ENCODE measurements around the gene SDR42E1. TPM values are rescaled to one million over a fixed set of nuclear protein-coding genes. Genes with fewer than 3 reads are reported as not detected.

Gene SDR42E1
- total RNA-seq, 1 experiment from 2014 or later: 17.4 TPM

DNA sequence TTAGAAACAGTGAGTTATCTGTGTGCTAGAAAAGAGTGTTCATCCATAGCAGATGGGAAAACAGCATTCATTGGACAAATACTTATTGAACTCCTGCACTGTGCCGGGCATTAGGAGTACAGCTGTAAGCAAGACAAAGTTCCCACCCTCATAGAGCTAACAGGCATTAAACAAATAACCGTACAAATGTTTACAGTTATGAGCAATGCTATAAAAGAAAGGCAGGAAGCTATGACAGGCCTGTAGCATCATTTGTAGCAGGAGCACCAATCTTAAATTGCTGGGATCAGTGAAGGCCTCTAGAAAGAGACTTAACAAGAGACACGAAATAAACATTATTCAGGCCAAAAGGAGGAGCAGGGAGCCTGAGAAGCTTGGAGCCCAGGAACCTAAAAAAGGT, 15.6 kb downstream of the SDR42E1 start:
- ChIA-PET RAD21 (ENCODE audit: low non-redundant PET in 1 of 2, low total read pairs in 2 of 2, uncharacterized antibody in 2 of 2, unreplicated experiment in 2 of 2) (no interaction called here), POLR2A (no interaction called here), CTCF (interaction anchor here (0.7 to 3.0 kb wide), 2 partner anchors 8 to 29 kb away, joined by 3 to 18 read pairs; no protein-coding TSS in a partner anchor)
- H3K4me3 ChIP-seq (replicated peaks in 1 of 2; ENCODE audit: low read depth in 1 of 2, low read length in 2 of 2): no peak overlapping the region
- ATAC-seq (no peak), DNase-seq (ENCODE audit: low read depth, low spot score) (no peak)
- H3K79me2 ChIP-seq (ENCODE audit: insufficient read depth, low read length): no peaks in the 10 kb centered on the region
- H3K27me3 ChIP-seq (ENCODE audit: insufficient read depth, low read length): no peaks in the 10 kb centered on the region
- H3K9me3 ChIP-seq (ENCODE audit: control insufficient read depth in 1 of 2, insufficient read depth in 1 of 2, low read depth in 1 of 2, low read length in 2 of 2): no peaks in the 10 kb centered on the region
- no TSS peak for BruUV-seq (replicated peaks)
- no peak overlapping the region for H3K4me2 ChIP-seq (ENCODE audit: low read length)
- H3K9ac ChIP-seq (ENCODE audit: low read length): no peak overlapping the region
- no peaks in the 10 kb centered on the region for H3K9me2 ChIP-seq (ENCODE audit: insufficient read depth)
- no peak for TF ChIP-seq ZNF274 (IDR thresholded peaks at IDR 0.05; ENCODE audit: low read depth, low read length)
- no peak for TF ChIP-seq ELF1 (IDR thresholded peaks at IDR 0.05; ENCODE audit: borderline replicate concordance, low read depth)
- TF ChIP-seq POLR2AphosphoS5 (IDR thresholded peaks at IDR 0.05; ENCODE audit: low read depth, low read length): no peak
- no peak for TF ChIP-seq TCF7L2 (IDR thresholded peaks at IDR 0.05; ENCODE audit: borderline replicate concordance, extremely low read depth, insufficient read depth, insufficient read length)
- intact Hi-C loops (cut with micrococcal nuclease): no loop called here
- H4K20me1 ChIP-seq (ENCODE audit: insufficient read depth): no peaks in the 10 kb centered on the region
- H2AFZ ChIP-seq (ENCODE audit: low read depth, low read length, poor library complexity, severe bottlenecking): no peak overlapping the region
- H3K27ac ChIP-seq (ENCODE audit: low read depth, low read length): no peak overlapping the region
- H3K36me3 ChIP-seq (ENCODE audit: control insufficient read depth in 1 of 2, insufficient read depth in 2 of 2, low read length in 2 of 2): peaks cover 16 to 22% of the 10 kb centered on the region in 2 experiments; a peak in 3 of 4 replicates
- peaks cover 19 to 23% of the 10 kb centered on the region in 2 experiments for H3K4me1 ChIP-seq (ENCODE audit: control insufficient read depth in 1 of 2, insufficient read depth in 2 of 2, low read length in 2 of 2)

GRCh38 chr16:81994485-81994884, 16.8 kb downstream of the SDR42E1 start:
- POLR2A ChIA-PET: no interaction called here
- ATAC-seq: peak; percentile 75
- Histone ChIP-seq H3K9ac (ENCODE audit: low read length) (no peak overlapping the region), H3K4me3 (replicated peaks in 1 of 2; ENCODE audit: low read depth in 1 of 2, low read length in 2 of 2) (no peak overlapping the region), H3K36me3 (ENCODE audit: control insufficient read depth in 1 of 2, insufficient read depth in 2 of 2, low read length in 2 of 2) (peaks cover 6 to 11% of the 10 kb centered on the region in 2 experiments; a peak in 2 of 4 replicates), H3K4me1 (ENCODE audit: control insufficient read depth in 1 of 2, insufficient read depth in 2 of 2, low read length in 2 of 2) (peaks cover 19 to 23% of the 10 kb centered on the region in 2 experiments), H3K9me2 (ENCODE audit: insufficient read depth) (no peaks in the 10 kb centered on the region), H3K4me2 (ENCODE audit: low read length) (no peak overlapping the region), H3K27ac (ENCODE audit: low read depth, low read length) (no peak overlapping the region), H2AFZ (ENCODE audit: low read depth, low read length, poor library complexity, severe bottlenecking) (no peak overlapping the region), H3K9me3 (ENCODE audit: control insufficient read depth in 1 of 2, insufficient read depth in 1 of 2, low read depth in 1 of 2, low read length in 2 of 2) (no peaks in the 10 kb centered on the region), H3K27me3 (ENCODE audit: insufficient read depth, low read length) (no peaks in the 10 kb centered on the region), H3K79me2 (ENCODE audit: insufficient read depth, low read length) (no peaks in the 10 kb centered on the region), H4K20me1 (ENCODE audit: insufficient read depth) (no peaks in the 10 kb centered on the region)
- RAD21 ChIA-PET (ENCODE audit: low non-redundant PET in 1 of 2, low total read pairs in 2 of 2, uncharacterized antibody in 2 of 2, unreplicated experiment in 2 of 2): no interaction called here
- BruUV-seq (replicated peaks): no TSS peak
- intact Hi-C loops (cut with micrococcal nuclease): no loop called here
- CTCF ChIA-PET: interaction anchor here (1.0 kb wide), 1 partner anchor 9 kb away, joined by 3 read pairs; no protein-coding TSS in a partner anchor
- DNase-seq (ENCODE audit: low read depth, low spot score): no peak
- TF ChIP-seq RAD21 (IDR thresholded peaks at IDR 0.05; ENCODE audit: low read depth) (peak; percentile 34; the same call in 1 of the 2 replicates), CTCF (IDR thresholded peaks at IDR 0.05 in 2 of 3, conservative IDR thresholded peaks at IDR 0.05 in 1 of 3; ENCODE audit: borderline replicate concordance in 1 of 3, insufficient read depth in 1 of 3, low read depth in 2 of 3, low read length in 2 of 3) (peak in 2 of 3 experiments; percentile 76 to 83; a peak in 4 of 6 replicates), ZNF274 (IDR thresholded peaks at IDR 0.05; ENCODE audit: low read depth, low read length) (no peak), EGR1 (IDR thresholded peaks at IDR 0.05; ENCODE audit: low read depth) (no peak)
